Smooth muscle cell of trachea (primary cell): ENCODE data around the gene DSG2. TPM values are rescaled to one million over a fixed set of nuclear protein-coding genes. Genes with fewer than 3 reads are reported as not detected.

ENCODE experiments used
- total RNA-seq: library from RNA; depleted of rRNA; stranded (reverse); fragments of >200 nt; gene quantifications from 2 replicates; pipeline ENCODE4 v1.2.1, GENCODE V29; 2014

Gene DSG2
- 0.33 and 0.73 TPM in 2 replicates for total RNA-seq

DNA sequence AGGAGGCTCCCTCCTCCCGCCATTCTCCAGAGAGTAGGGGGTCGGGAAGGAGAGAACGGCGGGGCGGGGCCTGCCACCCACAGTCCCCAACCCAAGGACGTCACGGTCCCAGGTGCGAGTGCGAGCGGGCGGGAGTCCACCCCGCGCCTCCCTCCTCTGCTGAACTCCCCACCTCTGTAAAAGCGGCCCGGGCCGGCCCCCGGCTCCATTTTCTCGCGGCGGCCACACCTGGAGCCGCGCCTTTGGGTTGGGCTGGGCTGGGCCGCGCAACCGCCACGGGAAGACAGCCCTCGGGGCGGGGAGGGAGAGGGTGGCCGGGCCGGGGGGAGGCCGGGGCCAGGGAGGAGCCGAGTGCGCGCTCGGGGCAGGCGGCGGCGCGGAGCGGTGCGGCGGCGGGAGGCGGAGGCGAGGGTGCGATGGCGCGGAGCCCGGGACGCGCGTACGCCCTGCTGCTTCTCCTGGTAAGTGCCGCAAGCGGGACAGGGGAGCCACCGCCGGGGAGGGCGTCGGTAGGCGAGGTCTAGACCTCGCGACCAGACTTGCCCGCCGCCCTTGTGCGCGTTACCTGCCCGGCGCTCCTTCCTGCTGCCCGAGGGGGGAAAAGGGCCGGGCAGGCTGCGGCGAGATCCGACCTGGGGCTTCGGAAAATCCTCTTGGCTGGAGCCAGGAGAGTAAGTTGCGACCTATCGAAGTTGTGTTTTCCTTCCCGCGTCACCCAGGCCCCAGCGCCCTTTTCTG, at the start of gene DSG2:
TSS of gene DSG2 (plus strand) at position 342 of the 738 bp plus-strand sequence. CDS start at position 417, 75 bp downstream.

DNA sequence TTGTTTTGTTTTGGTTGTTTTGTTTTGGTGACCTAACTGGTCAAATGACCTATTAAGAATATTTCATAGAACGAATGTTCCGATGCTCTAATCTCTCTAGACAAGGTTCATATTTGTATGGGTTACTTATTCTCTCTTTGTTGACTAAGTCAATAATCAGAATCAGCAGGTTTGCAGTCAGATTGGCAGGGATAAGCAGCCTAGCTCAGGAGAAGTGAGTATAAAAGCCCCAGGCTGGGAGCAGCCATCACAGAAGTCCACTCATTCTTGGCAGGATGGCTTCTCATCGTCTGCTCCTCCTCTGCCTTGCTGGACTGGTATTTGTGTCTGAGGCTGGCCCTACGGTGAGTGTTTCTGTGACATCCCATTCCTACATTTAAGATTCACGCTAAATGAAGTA, 93.7 kb downstream of the DSG2 start, which contains the start of gene TTR:
TSS of gene TTR (plus strand) at position 250 of the 400 bp plus-strand sequence. CDS start at position 276, 26 bp downstream.

Other genes with a start within 250 kb of the DSG2 start
- not detected in 2 replicates for gene DSG1, start 180.0 kb upstream of the DSG2 start, total RNA-seq
- not detected in 2 replicates for gene DSG4, start 121.4 kb upstream of the DSG2 start, total RNA-seq
- gene DSG3, start 50.4 kb upstream of the DSG2 start, total RNA-seq, result under 0.01 TPM in 2 replicates
- not detected in 2 replicates for gene TTR, start 93.7 kb downstream of the DSG2 start, total RNA-seq
- 2.6 and 6.0 TPM in 2 replicates for gene B4GALT6, start 186.4 kb downstream of the DSG2 start, total RNA-seq